ENCODE data around the gene VCPKMT.

DNA sequence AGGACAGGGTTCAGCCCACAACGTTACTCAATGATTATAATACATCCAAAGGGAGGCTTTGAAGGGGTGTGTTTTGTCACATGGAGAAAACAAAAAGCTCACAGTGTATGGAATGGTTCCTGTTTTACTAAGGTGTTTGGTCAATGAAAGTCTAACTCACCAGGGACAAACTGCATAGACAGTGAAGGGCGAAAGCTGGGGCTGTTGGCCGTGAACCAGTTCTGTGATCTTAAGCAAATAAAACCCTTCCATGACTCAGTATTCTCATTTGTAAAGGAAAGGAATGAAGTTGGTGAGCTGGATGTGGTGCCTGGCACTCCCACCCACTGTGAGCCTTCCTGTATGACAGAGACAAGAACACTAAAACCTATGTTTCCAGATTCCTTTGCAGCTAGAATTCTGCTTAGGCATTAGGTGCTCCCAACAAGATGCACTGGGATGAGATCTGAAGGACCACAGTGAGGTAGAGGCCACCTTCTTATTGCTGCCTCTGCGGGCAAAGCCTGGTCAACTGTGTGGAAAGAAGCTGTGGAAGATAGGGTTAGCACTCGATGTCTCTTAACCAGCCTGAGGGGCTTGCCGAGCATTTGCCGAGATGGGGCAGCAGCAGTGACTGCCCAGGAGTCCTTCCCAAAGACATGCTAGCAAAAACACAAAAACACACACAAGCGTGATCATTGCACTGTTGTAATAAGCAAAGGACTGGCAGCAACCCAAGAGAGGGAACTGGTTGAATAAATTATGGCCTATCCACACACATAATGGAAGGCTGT, 48.5 kb downstream of the VCPKMT start:
- TF ChIP-seq, protein P1, sequence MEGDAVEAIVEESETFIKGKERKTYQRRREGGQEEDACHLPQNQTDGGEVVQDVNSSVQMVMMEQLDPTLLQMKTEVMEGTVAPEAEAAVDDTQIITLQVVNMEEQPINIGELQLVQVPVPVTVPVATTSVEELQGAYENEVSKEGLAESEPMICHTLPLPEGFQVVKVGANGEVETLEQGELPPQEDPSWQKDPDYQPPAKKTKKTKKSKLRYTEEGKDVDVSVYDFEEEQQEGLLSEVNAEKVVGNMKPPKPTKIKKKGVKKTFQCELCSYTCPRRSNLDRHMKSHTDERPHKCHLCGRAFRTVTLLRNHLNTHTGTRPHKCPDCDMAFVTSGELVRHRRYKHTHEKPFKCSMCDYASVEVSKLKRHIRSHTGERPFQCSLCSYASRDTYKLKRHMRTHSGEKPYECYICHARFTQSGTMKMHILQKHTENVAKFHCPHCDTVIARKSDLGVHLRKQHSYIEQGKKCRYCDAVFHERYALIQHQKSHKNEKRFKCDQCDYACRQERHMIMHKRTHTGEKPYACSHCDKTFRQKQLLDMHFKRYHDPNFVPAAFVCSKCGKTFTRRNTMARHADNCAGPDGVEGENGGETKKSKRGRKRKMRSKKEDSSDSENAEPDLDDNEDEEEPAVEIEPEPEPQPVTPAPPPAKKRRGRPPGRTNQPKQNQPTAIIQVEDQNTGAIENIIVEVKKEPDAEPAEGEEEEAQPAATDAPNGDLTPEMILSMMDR (IDR thresholded peaks at IDR 0.05), result no peak
- TF ChIP-seq POLR2A (IDR thresholded peaks at IDR 0.05) (no peak), POLR2AphosphoS5 (IDR thresholded peaks at IDR 0.05) (no peak)
